SU-DHL-6 (cell line): ENCODE data around the gene NRG4.
"Not testable (repeated sequence)": the region's sequence is repeated elsewhere in the genome, so short reads cannot be mapped to it uniquely, and the experiment has no call there.

Experiments
- H2AFZ ChIP-seq: fragments of 200-600 bp; sonication (generic); 2 replicates; pipeline ENCODE4 v1.6.1; 2014; ENCODE audit warnings: low read depth, mild to moderate bottlenecking, moderate library complexity, mixed read lengths, antibody characterized with exemption, low read length; ENCODE audit not compliant: severe bottlenecking
- H3F3A ChIP-seq: fragments of 200-600 bp; shearing (Covaris generic); 2 replicates; pipeline ENCODE4 v1.6.0; 2016; ENCODE audit warnings: antibody characterized with exemption, mild to moderate bottlenecking; ENCODE audit not compliant: insufficient read depth
- H3K27ac ChIP-seq: fragments of 200-600 bp; sonication (generic); 2 replicates; pipeline ENCODE4 v1.5.1; 2016; ENCODE audit warnings: low read depth, mild to moderate bottlenecking, low read length, moderate library complexity, mixed read lengths
- H3K27me3 ChIP-seq: fragments of 200-600 bp; sonication (generic), shearing (Covaris generic); 2 replicates; pipeline ENCODE4 v1.6.0; 2014; ENCODE audit warnings: mild to moderate bottlenecking, low read length
- H3K36me3 ChIP-seq: fragments of 200-600 bp; sonication (generic); 2 replicates; pipeline ENCODE4 v1.6.1; 2014; ENCODE audit warnings: mild to moderate bottlenecking, low read length, mixed read lengths
- H3K4me2 ChIP-seq: fragments of 300-600, 200-600 bp; shearing (Covaris generic), sonication (generic); 2 replicates; pipeline ENCODE4 v1.6.0; 2014; ENCODE audit warnings: low read length, low read depth, mild to moderate bottlenecking; ENCODE audit not compliant: poor library complexity, severe bottlenecking
- H3K4me3 ChIP-seq: fragments of 200-600 bp; sonication (generic); 2 replicates; pipeline ENCODE4 v1.5.1; 2014; ENCODE audit warnings: antibody characterized with exemption, low read length, mild to moderate bottlenecking, mixed read lengths; ENCODE audit not compliant: insufficient read depth, poor library complexity, severe bottlenecking
- H3K79me2 ChIP-seq: fragments of 200-600 bp; sonication (generic); 2 replicates; pipeline ENCODE4 v1.6.1; 2014; ENCODE audit warnings: mild to moderate bottlenecking, low read length, moderate library complexity; ENCODE audit not compliant: insufficient read depth
- H3K9ac ChIP-seq: fragments of 200-600 bp; sonication (generic); 2 replicates; pipeline ENCODE4 v1.7.0; 2014; ENCODE audit warnings: mild to moderate bottlenecking, low read length
- H3K9me2 ChIP-seq: fragments of 200-600 bp; sonication (generic); replicated peaks from 2 replicates; pipeline ENCODE4 v1.6.1; 2014; ENCODE audit warnings: low read length; ENCODE audit not compliant: insufficient read depth
- H3K9me3 ChIP-seq: fragments of 200-600 bp; sonication (generic); 2 replicates; pipeline ENCODE4 v1.6.1; 2014; ENCODE audit warnings: low read length, mixed read lengths; ENCODE audit not compliant: insufficient read depth
- H4K20me1 ChIP-seq: fragments of 200-600 bp; sonication (generic); 2 replicates; pipeline ENCODE4 v1.6.1; 2014; ENCODE audit warnings: low read depth, mild to moderate bottlenecking, antibody characterized with exemption, low read length, moderate library complexity, mixed read lengths
- CTCF ChIP-seq: fragments of 200-600 bp; sonication (generic); IDR thresholded peaks from one replicate; pipeline ENCODE4 v1.5.1; 2017; ENCODE audit warnings: antibody characterized with exemption, mild to moderate bottlenecking, low read length, moderate library complexity; ENCODE audit not compliant: insufficient read depth, poor library complexity, severe bottlenecking
- EZH2phosphoT487 ChIP-seq: fragments of 200-600 bp; sonication (generic), shearing (Covaris generic); conservative IDR thresholded peaks from 2 replicates; pipeline ENCODE4 v1.6.1; 2018; ENCODE audit warnings: mild to moderate bottlenecking, antibody characterized with exemption, low read length, moderate library complexity, mixed read lengths

Gene NRG4

GRCh38 chr15:76056931-76057330, 44.7 kb upstream of the NRG4 start:
- Histone ChIP-seq H2AFZ (no peak overlapping the region), H3K4me3 (no peak overlapping the region), H3K27ac (no peak overlapping the region), H3K4me2 (peak overlapping the region; percentile 6), H3K9me2 (no peaks in the 10 kb centered on the region), H4K20me1 (no peaks in the 10 kb centered on the region), H3F3A (no peaks in the 10 kb centered on the region), H3K27me3 (no peaks in the 10 kb centered on the region), H3K36me3 (no peaks in the 10 kb centered on the region), H3K9ac (no peak overlapping the region), H3K79me2 (no peaks in the 10 kb centered on the region), H3K9me3 (no peaks in the 10 kb centered on the region)
- TF ChIP-seq CTCF = no peak
- no peak for TF ChIP-seq EZH2phosphoT487

- H3K27me3 ChIP-seq, H3K27ac ChIP-seq, H3K4me3 ChIP-seq, H4K20me1 ChIP-seq, H3K9me3 ChIP-seq, H3K79me2 ChIP-seq, H2AFZ ChIP-seq, H3K9ac ChIP-seq, H3F3A ChIP-seq, H3K36me3 ChIP-seq, H3K4me2 ChIP-seq, H3K9me2 ChIP-seq: not testable (repeated sequence)
These were observed 42.0 kb upstream of the NRG4 start for GRCh38 chr15:76054201-76054600.

- H3K9ac ChIP-seq = no peak overlapping the region
- no peaks in the 10 kb centered on the region for H3K36me3 ChIP-seq
- H2AFZ ChIP-seq = no peak overlapping the region
- H3F3A ChIP-seq = no peaks in the 10 kb centered on the region
- no peaks in the 10 kb centered on the region for H3K27me3 ChIP-seq
- no peaks in the 10 kb centered on the region for H3K79me2 ChIP-seq
- no peaks in the 10 kb centered on the region for H4K20me1 ChIP-seq
- H3K9me3 ChIP-seq = no peaks in the 10 kb centered on the region
- no peak overlapping the region for H3K27ac ChIP-seq
- TF ChIP-seq CTCF (no peak), EZH2phosphoT487 (no peak)
- no peak overlapping the region for H3K4me3 ChIP-seq
- no peaks in the 10 kb centered on the region for H3K9me2 ChIP-seq
- H3K4me2 ChIP-seq = no peak overlapping the region
These were observed 26.3 kb upstream of the NRG4 start for GRCh38 chr15:76038512-76038911.

- H3K27me3 ChIP-seq = no peaks in the 10 kb centered on the region
- H4K20me1 ChIP-seq = no peaks in the 10 kb centered on the region
- H3K79me2 ChIP-seq = no peaks in the 10 kb centered on the region
- H3K27ac ChIP-seq = no peak overlapping the region
- H3K9ac ChIP-seq = no peak overlapping the region
- TF ChIP-seq CTCF (no peak), EZH2phosphoT487 (no peak)
- H3K4me2 ChIP-seq = no peak overlapping the region
- H3K4me3 ChIP-seq = no peak overlapping the region
- H3K36me3 ChIP-seq = no peaks in the 10 kb centered on the region
- H3F3A ChIP-seq = no peaks in the 10 kb centered on the region
- no peaks in the 10 kb centered on the region for H3K9me2 ChIP-seq
- H2AFZ ChIP-seq = no peak overlapping the region
- H3K9me3 ChIP-seq = no peaks in the 10 kb centered on the region
These were observed 23.4 kb upstream of the NRG4 start for GRCh38 chr15:76035593-76035992.
